HG03196 (cell line): ENCODE measurements around the gene KIT.

ENCODE experiments used
- ATAC-seq: cut with Tn5 transposase; IDR thresholded peaks from one replicate; pipeline ENCODE4 v1.9.1; 2021; ENCODE audit not compliant: unreplicated experiment

Gene KIT

DNA sequence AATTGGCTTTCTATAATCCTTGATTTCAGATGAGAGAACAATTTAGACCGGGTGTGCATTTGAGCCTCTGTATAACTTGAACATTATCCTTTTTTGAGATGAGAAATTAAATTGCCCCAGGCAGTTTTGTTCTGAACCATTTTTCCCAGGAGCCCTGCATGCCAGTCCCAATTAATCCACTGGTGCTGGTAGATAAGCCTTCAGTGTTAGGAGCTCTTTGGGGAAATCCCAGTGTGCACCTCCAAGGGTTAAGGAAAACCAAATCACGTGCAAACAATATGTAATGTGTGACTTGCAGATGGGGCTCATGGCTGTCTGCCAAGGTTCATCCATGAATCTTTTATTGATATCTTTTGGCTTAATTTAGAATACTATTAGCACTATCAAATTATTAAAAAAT, 43.2 kb downstream of the KIT start:
- ATAC-seq = no peak

GRCh38 chr4:54703182-54703581, 45.4 kb downstream of the KIT start:
- no peak for ATAC-seq

- no peak for ATAC-seq
These were observed 49.6 kb downstream of the KIT start for GRCh38 chr4:54707406-54707805.

DNA sequence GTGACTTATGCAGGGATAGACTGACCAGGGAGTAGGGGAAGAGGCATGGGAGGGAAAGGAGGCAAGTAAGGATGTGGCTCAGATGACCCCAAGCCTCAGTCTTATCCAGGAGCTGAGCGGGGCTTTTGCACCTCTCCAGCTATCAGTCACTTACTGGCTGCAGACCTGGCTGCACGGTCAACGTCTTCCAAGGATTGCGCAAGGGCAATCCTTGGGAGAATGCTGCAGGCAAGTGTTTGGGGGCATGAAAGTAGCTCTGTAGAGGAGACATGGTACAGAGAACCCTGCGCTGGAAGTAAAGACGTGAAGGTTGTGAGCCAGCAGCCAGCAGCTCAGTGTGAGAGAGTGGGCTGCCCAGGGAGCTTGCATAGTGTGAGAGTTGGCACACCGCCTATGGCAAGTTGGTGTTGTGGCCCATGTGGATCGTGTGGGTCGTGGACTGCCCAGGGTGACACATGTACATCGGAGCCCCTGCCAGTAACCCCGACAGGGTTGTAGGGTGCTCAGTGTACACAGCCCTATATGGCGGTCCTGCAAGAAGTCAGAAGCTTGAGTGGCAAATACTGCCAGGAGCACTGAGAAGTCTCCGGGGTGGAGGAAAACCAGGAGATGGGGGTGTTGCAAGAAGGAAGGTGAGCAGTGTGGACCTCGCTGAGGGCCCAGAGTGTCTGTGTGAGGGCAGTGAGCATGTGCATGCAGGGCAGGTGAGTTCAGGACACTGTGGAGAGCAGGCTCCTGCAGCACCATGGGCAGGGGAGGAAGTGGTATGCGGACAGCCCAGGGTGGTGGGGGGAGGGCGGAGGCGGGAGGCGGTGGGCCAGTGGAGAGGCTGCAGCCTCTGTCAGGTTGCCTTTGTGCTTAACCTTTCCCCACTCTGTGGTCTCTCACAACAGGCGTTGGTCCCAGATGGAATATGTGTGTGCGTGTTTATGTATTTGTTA, 50.9 kb downstream of the KIT start:
- ATAC-seq = no peak

- no peak for ATAC-seq
These were observed 51.6 kb downstream of the KIT start for GRCh38 chr4:54709400-54709799.

GRCh38 chr4:54712206-54712605, 54.4 kb downstream of the KIT start:
- ATAC-seq = no peak

GRCh38 chr4:54714631-54715030, 56.9 kb downstream of the KIT start:
- ATAC-seq = no peak

GRCh38 chr4:54716478-54717065, 58.8 kb downstream of the KIT start:
- no peak for ATAC-seq

- ATAC-seq = no peak
These were observed 59.9 kb downstream of the KIT start for GRCh38 chr4:54717694-54718093.

GRCh38 chr4:54719378-54719777, 61.6 kb downstream of the KIT start:
- ATAC-seq = no peak

DNA sequence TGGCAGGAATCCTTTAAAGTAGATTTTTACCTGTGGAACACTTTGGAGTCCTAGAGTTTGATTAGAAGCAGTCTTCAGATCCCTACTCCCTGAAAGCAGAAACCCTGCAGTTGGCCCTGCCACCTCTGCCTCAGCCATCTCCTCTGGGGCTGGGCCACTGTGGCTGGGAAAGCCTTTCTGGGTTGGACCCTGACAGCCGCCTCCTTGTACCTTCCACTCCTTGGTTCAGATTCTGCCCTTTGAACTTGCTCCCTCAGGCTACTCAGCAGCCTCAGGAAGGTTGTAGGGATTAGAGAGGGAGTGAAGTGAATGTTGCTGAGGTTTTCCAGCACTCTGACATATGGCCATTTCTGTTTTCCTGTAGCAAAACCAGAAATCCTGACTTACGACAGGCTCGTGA, 65.5 kb downstream of the KIT start:
- ATAC-seq = no peak

DNA sequence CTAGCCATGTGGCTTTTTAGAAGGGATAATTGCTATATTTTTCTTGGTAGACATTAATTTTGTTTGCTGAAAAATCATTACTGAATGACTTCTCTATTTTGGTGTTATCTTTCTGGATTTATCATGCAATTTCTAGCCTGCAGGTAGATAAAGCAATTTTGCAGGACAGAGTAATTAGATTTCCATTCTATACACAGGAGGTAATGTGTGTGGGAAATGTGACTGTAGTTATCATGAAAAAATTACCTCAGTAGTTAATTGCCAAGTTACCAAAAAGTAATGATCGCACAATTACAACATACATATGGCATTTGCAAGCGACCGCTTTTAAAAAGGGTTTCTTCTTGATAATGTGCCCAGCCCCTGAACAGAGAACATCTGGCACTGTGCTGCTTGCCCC, 66.1 kb downstream of the KIT start:
- no peak for ATAC-seq

DNA sequence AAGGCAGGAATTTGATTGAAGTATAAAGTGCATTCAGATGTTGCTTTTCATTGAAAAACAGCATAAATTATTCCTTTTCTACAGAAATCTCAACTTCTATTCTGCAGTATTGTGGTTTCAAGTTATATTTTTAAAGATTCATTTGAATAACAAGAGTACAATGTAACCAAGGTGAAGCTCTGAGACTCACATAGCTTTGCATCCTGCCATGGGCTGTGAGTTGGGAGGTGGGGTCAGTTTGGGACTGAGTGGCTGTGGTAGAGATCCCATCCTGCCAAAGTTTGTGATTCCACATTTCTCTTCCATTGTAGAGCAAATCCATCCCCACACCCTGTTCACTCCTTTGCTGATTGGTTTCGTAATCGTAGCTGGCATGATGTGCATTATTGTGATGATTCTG, 69.2 kb downstream of the KIT start:
- no peak for ATAC-seq

- ATAC-seq = no peak
These were observed 69.6 kb downstream of the KIT start for GRCh38 chr4:54727346-54727745.

- no peak for ATAC-seq
These were observed 70.6 kb downstream of the KIT start for GRCh38 chr4:54728368-54728767.

GRCh38 chr4:54729256-54729655, 71.5 kb downstream of the KIT start:
- ATAC-seq = no peak

DNA sequence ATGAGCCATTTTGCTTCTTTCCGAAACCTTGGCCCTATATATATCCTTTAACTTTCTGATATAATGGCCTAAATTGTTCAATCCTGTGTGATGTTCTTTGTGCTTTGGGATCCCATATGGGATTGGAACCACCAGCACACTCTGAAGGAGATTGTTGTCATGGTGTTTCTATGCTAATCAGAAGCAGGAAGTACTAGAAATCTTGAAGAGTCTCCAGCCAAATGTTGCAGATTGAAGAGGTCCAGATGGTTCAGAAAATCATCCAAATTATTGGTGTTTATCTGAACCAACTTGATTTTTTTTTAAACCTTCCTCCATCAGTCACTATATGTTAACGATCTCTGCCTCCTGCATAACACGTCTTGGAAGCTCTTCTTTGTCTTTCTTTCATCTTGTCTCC, 72.8 kb downstream of the KIT start:
- ATAC-seq = no peak

GRCh38 chr4:54731552-54731951, 73.8 kb downstream of the KIT start:
- ATAC-seq = no peak

DNA sequence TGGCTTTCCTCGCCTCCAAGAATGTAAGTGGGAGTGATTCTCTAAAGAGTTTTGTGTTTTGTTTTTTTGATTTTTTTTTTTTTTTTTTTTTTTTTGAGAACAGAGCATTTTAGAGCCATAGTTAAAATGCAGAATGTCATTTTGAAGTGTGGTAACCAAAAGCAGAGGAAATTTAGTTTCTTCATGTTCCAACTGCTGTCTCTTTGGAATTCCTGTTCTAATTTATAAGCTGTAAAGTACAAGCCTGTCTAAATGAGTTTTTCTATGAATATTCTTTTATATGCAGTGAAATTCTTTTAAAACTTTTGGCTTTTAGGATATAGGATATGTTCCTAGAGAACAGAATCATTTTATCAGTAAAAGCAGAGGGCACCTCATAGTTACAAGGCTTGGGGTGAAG, 74.2 kb downstream of the KIT start:
- no peak for ATAC-seq

GRCh38 chr4:54737421-54737820, 79.7 kb downstream of the KIT start:
- no peak for ATAC-seq

- no peak for ATAC-seq
These were observed 83.4 kb downstream of the KIT start for GRCh38 chr4:54741202-54741601.

GRCh38 chr4:54742636-54743399, 85.1 kb downstream of the KIT start:
- no peak for ATAC-seq
